Fibroblast of pulmonary artery (primary cell): ENCODE results near the gene OR2T35.

Experiments used
- DNase-seq: peaks from one replicate; pipeline ENCODE4 v3.0.0-alpha.2; 2010; ENCODE audit warnings: low read depth
- H3K4me3 ChIP-seq: replicated peaks from 2 replicates; pipeline ENCODE4 v1.5.1; 2011; ENCODE audit warnings: low read depth, mild to moderate bottlenecking, control low read depth, low read length, moderate library complexity
- CTCF ChIP-seq: IDR thresholded peaks from 2 replicates; pipeline ENCODE4 v1.5.1; 2011; ENCODE audit warnings: mild to moderate bottlenecking, control low read depth, low read length, inconsistent platforms; ENCODE audit errors: missing control alignments

OR2T35 gene

GRCh38 chr1:248625166-248625565 is 19.9 kb downstream of the OR2T35 start:
- no peak for TF ChIP-seq CTCF
- H3K4me3 ChIP-seq = no peak overlapping the region
- no peak for DNase-seq

GRCh38 chr1:248622570-248623001 is 22.5 kb downstream of the OR2T35 start:
- peak; percentile 56 for DNase-seq
- TF ChIP-seq CTCF = peak; percentile 51
- no peak overlapping the region for H3K4me3 ChIP-seq

- no peak for DNase-seq
- no peak overlapping the region for H3K4me3 ChIP-seq
- no peak for TF ChIP-seq CTCF
Measured at GRCh38 chr1:248621770-248622169, 23.3 kb downstream of the OR2T35 start.

GRCh38 chr1:248618878-248619277 is 26.2 kb downstream of the OR2T35 start:
- H3K4me3 ChIP-seq = no peak overlapping the region
- peak; percentile 64 for TF ChIP-seq CTCF
- peak; percentile 56 for DNase-seq

GRCh38 chr1:248618119-248618518 is 27.0 kb downstream of the OR2T35 start:
- no peak for DNase-seq
- TF ChIP-seq CTCF = no peak

GRCh38 chr1:248613742-248614141 is 31.3 kb downstream of the OR2T35 start:
- TF ChIP-seq CTCF = no peak
- H3K4me3 ChIP-seq = no peak overlapping the region
- DNase-seq = no peak

More at GRCh38 chr1:248618119-248618518, 27.0 kb downstream of the OR2T35 start:
- no peak overlapping the region for H3K4me3 ChIP-seq

GRCh38 chr1:248611883-248612414 is 33.1 kb downstream of the OR2T35 start:
- DNase-seq = no peak
- no peak overlapping the region for H3K4me3 ChIP-seq
- TF ChIP-seq CTCF = no peak
